H1 (cell line): ENCODE measurements around the gene SOX10. TPM values are rescaled to one million over a fixed set of nuclear protein-coding genes. Genes with fewer than 3 reads are reported as not detected.
A peak's percentile ranks its signal among the peaks of the same experiment; 100 is the strongest.

Experiments used
- CTCF ChIA-PET: fragments of 300-600 bp; sonication (Branson Sonifier 250); formaldehyde crosslinking; loops from one replicate; lab custom pipeline; 2021; ENCODE audit not compliant: partially characterized antibody; lab: Charles Lee
- POLR2A ChIA-PET: fragments of 300-600 bp; sonication (Branson Sonifier 250); formaldehyde crosslinking; loops from one replicate; lab custom pipeline; 2021; ENCODE audit warnings: inconsistent platforms; ENCODE audit not compliant: partially characterized antibody; lab: Charles Lee
- DNase-seq, 2 experiments: peaks; one replicate each; pipeline versions ENCODE4 v3.0.0 to v3.0.0-alpha.2; 2010 to 2022; ENCODE audit warnings: low spot score in 2 of 2, low read depth in 1 of 2, mixed read lengths in 1 of 2
- FAIRE-seq: peaks from 2 replicates; lab custom pipeline; 2011; peaks lifted over from hg19 to GRCh38; lab: Jason Lieb, UNC
- H2AFZ ChIP-seq: 2 replicates; pipeline ENCODE4 v1.8.1; 2012; ENCODE audit warnings: low read length, inconsistent platforms
- H2AK5ac ChIP-seq: 2 replicates; pipeline ENCODE4 v1.6.1; 2013; ENCODE audit warnings: low read depth, low read length
- H2BK120ac ChIP-seq: replicated peaks from 2 replicates; pipeline ENCODE3; 2013; ENCODE audit warnings: low read depth, low read length, inconsistent platforms
- H2BK12ac ChIP-seq: 2 replicates; pipeline ENCODE4 v1.6.1; 2013; ENCODE audit warnings: low read depth, low read length
- H2BK15ac ChIP-seq: 2 replicates; pipeline ENCODE4 v1.6.1; 2013; ENCODE audit warnings: low read length
- H2BK20ac ChIP-seq: 2 replicates; pipeline ENCODE4 v1.6.1; 2013; ENCODE audit warnings: low read length
- H2BK5ac ChIP-seq: 2 replicates; pipeline ENCODE4 v1.6.1; 2013; ENCODE audit warnings: low read depth, low read length
- H3K14ac ChIP-seq: 2 replicates; pipeline ENCODE4 v1.6.1; 2013; ENCODE audit warnings: inconsistent platforms; ENCODE audit not compliant: insufficient read length
- H3K18ac ChIP-seq: 2 replicates; pipeline ENCODE4 v1.6.1; 2013; ENCODE audit warnings: low read length; ENCODE audit errors: extremely low read depth
- H3K23ac ChIP-seq: 2 replicates; pipeline ENCODE4 v1.6.1; 2013; ENCODE audit warnings: inconsistent platforms; ENCODE audit not compliant: insufficient read length
- H3K23me2 ChIP-seq: 2 replicates; pipeline ENCODE4 v1.6.1; 2013; ENCODE audit warnings: low read depth, low read length
- H3K27ac ChIP-seq: 2 replicates; pipeline ENCODE4 v1.6.1; 2011; ENCODE audit warnings: low read depth, low read length, inconsistent platforms
- H3K27me3 ChIP-seq, 4 experiments: replicated peaks in 1 of 4; 1 replicate in 1 of 4; 2 replicates in 3 of 4; pipeline versions ENCODE4 v1.6.1 to v1.8.1; 2011 to 2013; ENCODE audit warnings: low read length in 3 of 4, mild to moderate bottlenecking in 3 of 4, inconsistent platforms in 2 of 4, mixed read lengths in 2 of 4, moderate library complexity in 1 of 4; ENCODE audit not compliant: control insufficient read depth in 3 of 4, insufficient read depth in 3 of 4; ENCODE audit errors: extremely low read depth in 1 of 4
- H3K36me3 ChIP-seq, 4 experiments: 2 replicates each; pipeline versions ENCODE4 v1.6.1 to v1.8.1; 2011 to 2013; ENCODE audit warnings: mild to moderate bottlenecking in 4 of 4, low read length in 3 of 4, moderate library complexity in 2 of 4, control low read depth in 1 of 4, inconsistent platforms in 1 of 4; ENCODE audit not compliant: insufficient read depth in 4 of 4, control insufficient read depth in 2 of 4
- H3K4ac ChIP-seq: replicated peaks from 2 replicates; pipeline ENCODE3; 2013; ENCODE audit warnings: low read length, low read depth, mixed read lengths, inconsistent platforms; ENCODE audit not compliant: insufficient read length
- H3K4me1 ChIP-seq, 4 experiments: replicated peaks in 1 of 4; 1 replicate in 1 of 4; 2 replicates in 3 of 4; pipeline versions ENCODE4 v1.6.1 to v1.8.1; 2011 to 2013; ENCODE audit warnings: low read length in 3 of 4, inconsistent platforms in 2 of 4, mixed read lengths in 1 of 4; ENCODE audit not compliant: insufficient read depth in 4 of 4, control insufficient read depth in 3 of 4
- H3K4me2 ChIP-seq, 2 experiments: 2 replicates each; pipeline versions ENCODE4 v1.6.1 to v1.8.1; 2011 to 2013; ENCODE audit warnings: low read depth in 2 of 2, low read length in 2 of 2, control low read depth in 1 of 2, inconsistent platforms in 1 of 2, mild to moderate bottlenecking in 1 of 2; ENCODE audit not compliant: insufficient read depth in 1 of 2
- H3K4me3 ChIP-seq, 4 experiments: fragments of 200-600, 300-600 bp in 1 of 4; sonication (generic), shearing (Covaris generic), sonication (Bioruptor Twin) in 1 of 4; 2 replicates each; pipeline versions ENCODE4 v1.5.1 to v1.8.1; 2011 to 2016; ENCODE audit warnings: low read length in 4 of 4, low read depth in 3 of 4, control low read depth in 2 of 4, inconsistent platforms in 2 of 4, mild to moderate bottlenecking in 2 of 4, mixed read lengths in 1 of 4, moderate library complexity in 1 of 4; ENCODE audit not compliant: insufficient read depth in 2 of 4; ENCODE audit errors: extremely low read depth in 1 of 4
- H3K56ac ChIP-seq: replicated peaks from 2 replicates; pipeline ENCODE3; 2013; ENCODE audit warnings: low read depth, mild to moderate bottlenecking, mixed read lengths, low read length, inconsistent platforms; ENCODE audit not compliant: insufficient read length
- H3K79me1 ChIP-seq: 2 replicates; pipeline ENCODE4 v1.6.1; 2013; ENCODE audit warnings: low read depth, low read length, control low read depth
- H3K79me2 ChIP-seq, 2 experiments: 2 replicates each; pipeline versions ENCODE4 v1.6.1 to v1.8.1; 2012 to 2013; ENCODE audit warnings: low read length in 2 of 2, mild to moderate bottlenecking in 2 of 2, inconsistent platforms in 1 of 2; ENCODE audit not compliant: insufficient read depth in 2 of 2, control insufficient read depth in 1 of 2
- H3K9ac ChIP-seq, 4 experiments: replicated peaks in 1 of 4; 1 replicate in 1 of 4; 2 replicates in 3 of 4; pipeline versions ENCODE4 v1.6.1 to v1.8.1; 2011 to 2013; ENCODE audit warnings: low read depth in 3 of 4, low read length in 3 of 4, control low read depth in 2 of 4, mild to moderate bottlenecking in 2 of 4, moderate library complexity in 2 of 4, inconsistent platforms in 1 of 4; ENCODE audit errors: extremely low read depth in 1 of 4
- H3K9me3 ChIP-seq, 2 experiments: 2 replicates each; pipeline versions ENCODE4 v1.6.1 to v1.8.1; 2012 to 2013; ENCODE audit warnings: mild to moderate bottlenecking in 2 of 2, moderate library complexity in 2 of 2, control low read depth in 1 of 2, inconsistent platforms in 1 of 2, low read depth in 1 of 2, low read length in 1 of 2, mixed read lengths in 1 of 2; ENCODE audit not compliant: insufficient read depth in 2 of 2
- H4K20me1 ChIP-seq, 2 experiments: replicated peaks in 1 of 2; 2 replicates each; pipeline versions ENCODE3 to v1.8.1; 2011 to 2013; ENCODE audit warnings: inconsistent platforms in 2 of 2, low read length in 2 of 2, mild to moderate bottlenecking in 1 of 2; ENCODE audit not compliant: insufficient read depth in 2 of 2, control insufficient read depth in 1 of 2
- H4K5ac ChIP-seq: 2 replicates; pipeline ENCODE4 v1.6.1; 2013; ENCODE audit warnings: low read length, low read depth, mixed read lengths, inconsistent platforms; ENCODE audit not compliant: insufficient read length
- H4K8ac ChIP-seq: 2 replicates; pipeline ENCODE4 v1.8.0; 2013; ENCODE audit warnings: mild to moderate bottlenecking, moderate library complexity, low read length, inconsistent platforms; ENCODE audit not compliant: insufficient read depth; ENCODE audit errors: extremely low read depth
- H4K91ac ChIP-seq: replicated peaks from 2 replicates; pipeline ENCODE3; 2013; ENCODE audit warnings: low read length, mixed read lengths, inconsistent platforms; ENCODE audit not compliant: insufficient read length
- BRCA1 ChIP-seq: IDR thresholded peaks from 2 replicates; pipeline ENCODE4 v1.6.1; 2012; ENCODE audit warnings: low read depth, low read length, improper control_type of control experiment
- CHD1 ChIP-seq: IDR thresholded peaks from 2 replicates; pipeline ENCODE4 v1.6.1; 2012; ENCODE audit warnings: low read depth, low read length, improper control_type of control experiment
- CTBP2 ChIP-seq: IDR thresholded peaks from 2 replicates; pipeline ENCODE4 v1.7.0; 2011; ENCODE audit warnings: borderline replicate concordance, mild to moderate bottlenecking, moderate library complexity, mixed read lengths, low read length; ENCODE audit not compliant: insufficient read depth, insufficient read length
- CTCF ChIP-seq, 3 experiments: IDR thresholded peaks; 1 replicate in 2 of 3; 2 replicates in 1 of 3; pipeline versions ENCODE4 v1.5.1 to v1.6.1; 2011; ENCODE audit warnings: low read length in 3 of 3, mild to moderate bottlenecking in 3 of 3, inconsistent platforms in 2 of 3, low read depth in 1 of 3, moderate library complexity in 1 of 3; ENCODE audit not compliant: insufficient read depth in 1 of 3; ENCODE audit errors: control extremely low read depth in 1 of 3
- EGR1 ChIP-seq: IDR thresholded peaks from 2 replicates; pipeline ENCODE4 v1.6.1; 2011; ENCODE audit warnings: low read depth, low read length, borderline replicate concordance
- JUN ChIP-seq: IDR thresholded peaks from 2 replicates; pipeline ENCODE4 v1.6.1; 2011; ENCODE audit warnings: low read depth, mild to moderate bottlenecking, improper control_type of control experiment, low read length
- RAD21 ChIP-seq, 2 experiments: IDR thresholded peaks in 1 of 2; conservative IDR thresholded peaks in 1 of 2; 2 replicates each; pipeline ENCODE4 v1.6.1; 2011; ENCODE audit warnings: low read depth in 2 of 2, low read length in 2 of 2, improper control_type of control experiment in 1 of 2, inconsistent platforms in 1 of 2, mild to moderate bottlenecking in 1 of 2, moderate library complexity in 1 of 2
- SAP30 ChIP-seq: fragments of 300-600 bp; sonication (generic); IDR thresholded peaks from 2 replicates; pipeline ENCODE4 v1.7.1; 2012; ENCODE audit warnings: low read length, moderate library complexity, mild to moderate bottlenecking, inconsistent platforms; ENCODE audit not compliant: insufficient read depth, insufficient replicate concordance
- TCF12 ChIP-seq: IDR thresholded peaks from 2 replicates; pipeline ENCODE4 v1.6.1; 2011; ENCODE audit warnings: low read depth, mild to moderate bottlenecking, low read length
- WGBS, 2 experiments: shearing (Covaris generic) in 1 of 2; methylation state at CpG; one replicate each; pipeline versions ENCODE4 v1.1.6 to v1.1.7; 2013 to 2015; ENCODE audit warnings: low lambda C conversion rate in 2 of 2, mixed read lengths in 2 of 2, inconsistent platforms in 1 of 2, low coverage in 1 of 2, missing lambda C conversion rate in 1 of 2; ENCODE audit not compliant: insufficient replicate concordance in 2 of 2, insufficient coverage in 1 of 2, insufficient read length in 1 of 2; ENCODE audit errors: extremely low coverage in 1 of 2, missing lambda C conversion rate in 1 of 2; 5-methylcytosine and 5-hydroxymethylcytosine counted together
- polyA plus RNA-seq, 7 experiments: library from polyadenylated mRNA; depleted of rRNA in 3 of 7; stranded (reverse) in 5 of 7; unstranded in 2 of 7; fragments of >200 nt in 5 of 7; fragments of 200-250 nt in 2 of 7; gene quantifications; 1 replicate in 5 of 7; 2 replicates in 1 of 7; 4 replicates in 1 of 7; pipeline versions ENCODE4 v1.2.1 to v1.2.3, GENCODE V29; 2011 to 2013; ENCODE audit warnings: missing spikeins in 2 of 7, mixed read lengths in 2 of 7
- total RNA-seq: library from RNA; stranded (reverse); fragmentation: NEBNext Ultra II Directional; extraction: Animal tissue kit (Norgen Biotek cat#: 25700); gene quantifications from 2 replicates; pipeline ENCODE4 v1.2.1, GENCODE V29; 2021

The SOX10 gene
- total and polyA plus RNA-seq, 2 of the 8 experiments (the other 6 are each of a cell fraction or from before 2014, with no cell fraction given), result 2.7 TPM

- peaks cover 2 to 4% of the 10 kb centered on the region in 2 experiments for H4K20me1 ChIP-seq
- H3K23me2 ChIP-seq, result peaks cover 13% of the 10 kb centered on the region; the same call in 1 of the 2 replicates
- H3K79me2 ChIP-seq, result no peaks in the 10 kb centered on the region
- peak overlapping the region; percentile 64; the same call in 1 of the 2 replicates for H2BK12ac ChIP-seq
- H3K4ac ChIP-seq, result no peak overlapping the region
- no peak overlapping the region for H3K27ac ChIP-seq
- no peaks in the 10 kb centered on the region for H3K79me1 ChIP-seq
- ChIA-PET CTCF (interaction anchor here (0.7 to 3.9 kb wide), 5 partner anchors 9 to 941 kb away, joined by 3 to 20 read pairs (median 7); no protein-coding TSS in a partner anchor), POLR2A (interaction anchor here (0.8 to 1.9 kb wide), 2 partner anchors 8 to 10 kb away, joined by 4 to 8 read pairs; no protein-coding TSS in a partner anchor)
- H3K18ac ChIP-seq, result peak overlapping the region; percentile 66
- H3K4me3 ChIP-seq, result no peak overlapping the region; a peak in 1 of 8 replicates
- H2BK5ac ChIP-seq, result no peak overlapping the region; the same call in 1 of the 2 replicates
- H3K56ac ChIP-seq, result no peak overlapping the region
- no peaks in the 10 kb centered on the region; a peak in 1 of 8 replicates for H3K36me3 ChIP-seq
- H2AFZ ChIP-seq, result no peak overlapping the region
- H2BK120ac ChIP-seq, result no peak overlapping the region
- H4K91ac ChIP-seq, result no peak overlapping the region
- peaks cover 0 to 22% (median 11%) of the 10 kb centered on the region in 4 experiments; a peak in 6 of 7 replicates for H3K4me1 ChIP-seq
- peaks cover 0 to 19% (median 12%) of the 10 kb centered on the region in 4 experiments; a peak in 5 of 7 replicates for H3K27me3 ChIP-seq
- DNase-seq (no peak), FAIRE-seq (no peak)
- H2AK5ac ChIP-seq, result no peak overlapping the region
- no peak overlapping the region for H3K23ac ChIP-seq
- no peak overlapping the region for H4K5ac ChIP-seq
- H4K8ac ChIP-seq, result no peak overlapping the region
- H2BK15ac ChIP-seq, result peak overlapping the region; percentile 74; the same call in 1 of the 2 replicates
- no peak overlapping the region for H3K14ac ChIP-seq
- 82% methylated on average over 9 of the region's 9 CpGs; no CpG with 5 or more reads in 1 of the 2 experiments for WGBS, 2 experiments
- H3K4me2 ChIP-seq, result peak overlapping the region in 1 of 2 experiments; percentile 83; a peak in 1 of 4 replicates
- H2BK20ac ChIP-seq, result peak overlapping the region; percentile 67; the same call in 1 of the 2 replicates
- H3K9ac ChIP-seq, result no peak overlapping the region
- H3K9me3 ChIP-seq, result no peaks in the 10 kb centered on the region
- no peak for TF ChIP-seq RAD21 (IDR thresholded peaks at IDR 0.05 in 1 of 2, conservative IDR thresholded peaks at IDR 0.05 in 1 of 2; ENCODE audit: low read depth in 2 of 2, low read length in 2 of 2)
- no peak for TF ChIP-seq TCF12
- TF ChIP-seq CHD1, result no peak
- no peak for TF ChIP-seq EGR1
- TF ChIP-seq CTBP2, result no peak
- no peak for TF ChIP-seq BRCA1
- no peak for TF ChIP-seq SAP30
- no peak for TF ChIP-seq JUN
- no peak for TF ChIP-seq CTCF (IDR thresholded peaks at IDR 0.05; ENCODE audit: control extremely low read depth in 1 of 3, insufficient read depth in 1 of 3, low read depth in 1 of 3, low read length in 3 of 3)
These were observed 763 bp upstream of the SOX10 start for GRCh38 chr22:37985050-37985585.
